ENCODE results near the gene SERPINA1.

Gene SERPINA1

GRCh38 chr14:94394581-94395207, 6.3 kb upstream of the SERPINA1 start:
- no peak overlapping the region for H2AFZ ChIP-seq (ENCODE audit: low read depth, low read length)
- H3K4me2 ChIP-seq (ENCODE audit: insufficient read depth, low read length), result no peak overlapping the region
- peaks cover 7% of the 10 kb centered on the region for H3K27me3 ChIP-seq (ENCODE audit: insufficient read depth, low read length, poor library complexity)
- H3K4me1 ChIP-seq (ENCODE audit: insufficient read depth, low read length), result peaks cover 4% of the 10 kb centered on the region
- H3K36me3 ChIP-seq (ENCODE audit: insufficient read depth, low read length), result no peaks in the 10 kb centered on the region
- no peak overlapping the region for H3K27ac ChIP-seq (ENCODE audit: low read length)
- H4K20me1 ChIP-seq (ENCODE audit: insufficient read depth, low read length), result no peaks in the 10 kb centered on the region
- no peak overlapping the region for H3K9ac ChIP-seq (ENCODE audit: low read depth, low read length)
- TF ChIP-seq, protein P1, sequence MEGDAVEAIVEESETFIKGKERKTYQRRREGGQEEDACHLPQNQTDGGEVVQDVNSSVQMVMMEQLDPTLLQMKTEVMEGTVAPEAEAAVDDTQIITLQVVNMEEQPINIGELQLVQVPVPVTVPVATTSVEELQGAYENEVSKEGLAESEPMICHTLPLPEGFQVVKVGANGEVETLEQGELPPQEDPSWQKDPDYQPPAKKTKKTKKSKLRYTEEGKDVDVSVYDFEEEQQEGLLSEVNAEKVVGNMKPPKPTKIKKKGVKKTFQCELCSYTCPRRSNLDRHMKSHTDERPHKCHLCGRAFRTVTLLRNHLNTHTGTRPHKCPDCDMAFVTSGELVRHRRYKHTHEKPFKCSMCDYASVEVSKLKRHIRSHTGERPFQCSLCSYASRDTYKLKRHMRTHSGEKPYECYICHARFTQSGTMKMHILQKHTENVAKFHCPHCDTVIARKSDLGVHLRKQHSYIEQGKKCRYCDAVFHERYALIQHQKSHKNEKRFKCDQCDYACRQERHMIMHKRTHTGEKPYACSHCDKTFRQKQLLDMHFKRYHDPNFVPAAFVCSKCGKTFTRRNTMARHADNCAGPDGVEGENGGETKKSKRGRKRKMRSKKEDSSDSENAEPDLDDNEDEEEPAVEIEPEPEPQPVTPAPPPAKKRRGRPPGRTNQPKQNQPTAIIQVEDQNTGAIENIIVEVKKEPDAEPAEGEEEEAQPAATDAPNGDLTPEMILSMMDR (IDR thresholded peaks at IDR 0.05; ENCODE audit: borderline replicate concordance, extremely low read depth, low read length, poor library complexity, severe bottlenecking), result no peak
- TF ChIP-seq EZH2 (IDR thresholded peaks at IDR 0.05; ENCODE audit: borderline replicate concordance, low read depth, low read length, severe bottlenecking), result no peak
- no peak for DNase-seq
- no peak overlapping the region for H3K4me3 ChIP-seq (ENCODE audit: low read depth in 1 of 2, low read length in 2 of 2)
- no peak for ATAC-seq (ENCODE audit: insufficient read depth, low read depth)
- no peaks in the 10 kb centered on the region for H3K79me2 ChIP-seq (ENCODE audit: insufficient read depth, low read length)
- H3K9me3 ChIP-seq (ENCODE audit: insufficient read depth, low read length, severe bottlenecking), result no peaks in the 10 kb centered on the region

DNA sequence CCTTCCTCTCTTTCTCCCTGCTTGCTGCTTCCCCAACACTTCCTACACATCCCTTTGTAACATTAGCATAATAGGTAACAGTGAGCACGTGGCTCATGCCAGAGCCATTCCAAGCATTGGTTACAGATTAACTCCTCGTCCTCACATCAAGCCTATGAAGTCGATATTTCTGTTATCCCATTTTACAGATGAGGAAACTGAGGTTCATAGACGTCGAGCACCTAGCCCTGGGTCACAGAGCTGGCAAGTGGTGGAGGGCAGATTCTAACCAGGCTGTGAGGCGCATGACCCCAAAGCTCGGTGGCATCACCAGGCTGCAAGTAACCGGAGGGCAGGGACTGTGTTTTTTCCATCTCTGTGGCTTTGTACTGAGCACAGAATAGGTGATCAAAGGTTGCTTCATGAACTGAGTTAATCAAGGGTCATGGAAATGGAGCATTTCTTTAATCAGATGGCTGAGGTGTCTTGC, 5.7 kb upstream of the SERPINA1 start:
- Histone ChIP-seq H3K27me3 (ENCODE audit: insufficient read depth, low read length, poor library complexity) (peaks cover 7% of the 10 kb centered on the region), H3K36me3 (ENCODE audit: insufficient read depth, low read length) (no peaks in the 10 kb centered on the region), H3K9ac (ENCODE audit: low read depth, low read length) (no peak overlapping the region), H2AFZ (ENCODE audit: low read depth, low read length) (no peak overlapping the region), H3K4me1 (ENCODE audit: insufficient read depth, low read length) (peaks cover 4% of the 10 kb centered on the region), H3K9me3 (ENCODE audit: insufficient read depth, low read length, severe bottlenecking) (no peaks in the 10 kb centered on the region), H3K79me2 (ENCODE audit: insufficient read depth, low read length) (no peaks in the 10 kb centered on the region), H3K27ac (ENCODE audit: low read length) (no peak overlapping the region), H3K4me2 (ENCODE audit: insufficient read depth, low read length) (no peak overlapping the region), H4K20me1 (ENCODE audit: insufficient read depth, low read length) (no peaks in the 10 kb centered on the region), H3K4me3 (ENCODE audit: low read depth in 1 of 2, low read length in 2 of 2) (no peak overlapping the region)
- ATAC-seq (ENCODE audit: insufficient read depth, low read depth) (no peak), DNase-seq (no peak)
- no peak for TF ChIP-seq EZH2 (IDR thresholded peaks at IDR 0.05; ENCODE audit: borderline replicate concordance, low read depth, low read length, severe bottlenecking)
- TF ChIP-seq, protein P1 (IDR thresholded peaks at IDR 0.05; ENCODE audit: borderline replicate concordance, extremely low read depth, low read length, poor library complexity, severe bottlenecking), result no peak

GRCh38 chr14:94393474-94393873, 5.1 kb upstream of the SERPINA1 start:
- no peak overlapping the region for H3K27ac ChIP-seq (ENCODE audit: low read length)
- no peak overlapping the region for H2AFZ ChIP-seq (ENCODE audit: low read depth, low read length)
- peaks cover 7% of the 10 kb centered on the region for H3K27me3 ChIP-seq (ENCODE audit: insufficient read depth, low read length, poor library complexity)

More at GRCh38 chr14:94393474-94393873, 5.1 kb upstream of the SERPINA1 start:
- no peak overlapping the region for H3K4me2 ChIP-seq (ENCODE audit: insufficient read depth, low read length)
- H4K20me1 ChIP-seq (ENCODE audit: insufficient read depth, low read length), result no peaks in the 10 kb centered on the region
- H3K9ac ChIP-seq (ENCODE audit: low read depth, low read length), result no peak overlapping the region
- H3K79me2 ChIP-seq (ENCODE audit: insufficient read depth, low read length), result no peaks in the 10 kb centered on the region
- DNase-seq (no peak), ATAC-seq (ENCODE audit: insufficient read depth, low read depth) (no peak)
- peaks cover 4% of the 10 kb centered on the region for H3K4me1 ChIP-seq (ENCODE audit: insufficient read depth, low read length)
- no peaks in the 10 kb centered on the region for H3K36me3 ChIP-seq (ENCODE audit: insufficient read depth, low read length)
- no peaks in the 10 kb centered on the region for H3K9me3 ChIP-seq (ENCODE audit: insufficient read depth, low read length, severe bottlenecking)
- TF ChIP-seq, protein P1 (IDR thresholded peaks at IDR 0.05; ENCODE audit: borderline replicate concordance, extremely low read depth, low read length, poor library complexity, severe bottlenecking), result no peak
- TF ChIP-seq EZH2 (IDR thresholded peaks at IDR 0.05; ENCODE audit: borderline replicate concordance, low read depth, low read length, severe bottlenecking), result no peak
- no peak overlapping the region for H3K4me3 ChIP-seq (ENCODE audit: low read depth in 1 of 2, low read length in 2 of 2)

All from DND-41 (cell line).